Esophagus squamous epithelium (tissue), 5 donors: ENCODE data around the gene VAV2. TPM values are rescaled to one million over a fixed set of nuclear protein-coding genes. Genes with fewer than 3 reads are reported as not detected.
A peak's percentile ranks its signal among the peaks of the same experiment; 100 is the strongest.

Source experiments
- DNase-seq: peaks from one replicate; lab custom pipeline; 2025; lab: John Stamatoyannopoulos, UW
- H3K27ac ChIP-seq, 4 donors: fragments of 200-600 bp; sonication (generic); one replicate each; pipeline ENCODE4 v1.5.1; 2016 to 2019; ENCODE audit warnings: mild to moderate bottlenecking in 1 of 4
- H3K27me3 ChIP-seq, 4 donors: fragments of 200-600 bp; sonication (generic); 1 replicate in 3 of 4; 2 replicates in 1 of 4; pipeline versions ENCODE4 v1.5.1 to v1.6.0; 2017 to 2021; ENCODE audit warnings: antibody characterized with exemption in 1 of 4
- H3K36me3 ChIP-seq, 3 donors: fragments of 200-600 bp; sonication (generic); one replicate each; pipeline ENCODE4 v1.5.1; 2016 to 2019
- H3K4me1 ChIP-seq, 3 donors: fragments of 200-600 bp; sonication (generic); one replicate each; pipeline ENCODE4 v1.5.1; 2017 to 2019
- H3K4me3 ChIP-seq, 4 donors: fragments of 200-600 bp; sonication (generic); 1 replicate in 3 of 4; 2 replicates in 1 of 4; pipeline ENCODE4 v1.5.1; 2016 to 2019; ENCODE audit warnings: mild to moderate bottlenecking in 2 of 4, moderate library complexity in 1 of 4
- H3K9me3 ChIP-seq, 3 donors: fragments of 200-600 bp; sonication (generic); one replicate each; pipeline ENCODE4 v1.5.1; 2016 to 2019
- CTCF ChIP-seq, 6 experiments: fragments of 450-650 bp in 4 of 6; fragments of 200-600 bp in 2 of 6; sonication (generic) in 2 of 6; IDR thresholded peaks; one replicate each; pipeline ENCODE4 v1.5.1; 2016 to 2019; ENCODE audit warnings: antibody characterized with exemption in 6 of 6, mild to moderate bottlenecking in 4 of 6, moderate library complexity in 4 of 6
- POLR2A ChIP-seq, 4 donors: fragments of 450-650 bp; IDR thresholded peaks; one replicate each; pipeline ENCODE4 v1.6.1; 2017; ENCODE audit warnings: antibody characterized with exemption in 4 of 4, mild to moderate bottlenecking in 4 of 4, moderate library complexity in 3 of 4
- WGBS, 2 donors: methylation state at CpG; one replicate each; pipeline ENCODE4 v1.1.5; 2018; 5-methylcytosine and 5-hydroxymethylcytosine counted together
- intact Hi-C: fragments of 100-400 bp; cut with DNase I; formaldehyde crosslinking; loops from one replicate; pipeline ENCODE4 v1.15.0; 2022
- total RNA-seq, 4 donors: library from RNA; depleted of rRNA; stranded (reverse); fragments of >200 nt; gene quantifications; one replicate each; pipeline ENCODE4 v1.1.0, GENCODE V29; 2016
- donor health status: DM: yes; HTN: yes; CAD: no.

Gene VAV2
- total RNA-seq, 4 donors from 2014 or later, result 3.8 to 7.6 (median 5.7) TPM

GRCh38 chr9:134026981-134027380 lies 34.9 kb upstream of the VAV2 start:
- TF ChIP-seq POLR2A (IDR thresholded peaks at IDR 0.05) (no peak), CTCF (IDR thresholded peaks at IDR 0.05) (no peak)
- Histone ChIP-seq H3K27me3 (no peaks in the 10 kb centered on the region), H3K27ac (no peak overlapping the region), H3K9me3 (no peaks in the 10 kb centered on the region), H3K36me3 (peaks cover 4 to 48% (median 6%) of the 10 kb centered on the region in 3 donors), H3K4me1 (peaks cover 6 to 21% (median 11%) of the 10 kb centered on the region in 3 donors), H3K4me3 (no peak overlapping the region)
- intact Hi-C loops, result no loop called here
- no peak for DNase-seq
- WGBS, 2 donors, result 82 to 93% methylated on average over 8 of the region's 8 CpGs

- 83 to 97% methylated on average over 4 to 11 of the region's 18 CpGs for WGBS, 2 donors
- peak overlapping the region in 2 of 4 donors; percentile 89 to 92 for H3K4me3 ChIP-seq
- intact Hi-C loops, result no loop called here
These were observed 34.5 kb upstream of the VAV2 start for GRCh38 chr9:134026581-134026980.

GRCh38 chr9:134025606-134026541 lies 33.8 kb upstream of the VAV2 start:
- H3K27ac ChIP-seq, result peak overlapping the region; percentile 46 to 84 (median 63)
- no peak for TF ChIP-seq POLR2A (IDR thresholded peaks at IDR 0.05)
- peak in 2 of 6 experiments; percentile 12 to 23 for TF ChIP-seq CTCF (IDR thresholded peaks at IDR 0.05)
- intact Hi-C loops, result no loop called here
- WGBS, 2 donors, result 0% methylated on average over 6 to 17 of the region's 66 CpGs
- peaks cover 0 to 37% (median 0%) of the 10 kb centered on the region in 3 donors for H3K36me3 ChIP-seq
- peak overlapping the region; percentile 63 to 92 (median 83) for H3K4me3 ChIP-seq
- H3K9me3 ChIP-seq, result no peaks in the 10 kb centered on the region
- H3K27me3 ChIP-seq, result no peaks in the 10 kb centered on the region
- peak; percentile 26 for DNase-seq
- peaks cover 6 to 21% (median 11%) of the 10 kb centered on the region in 3 donors for H3K4me1 ChIP-seq

More at GRCh38 chr9:134026581-134026980, 34.5 kb upstream of the VAV2 start:
- no peak for TF ChIP-seq CTCF (IDR thresholded peaks at IDR 0.05)
- TF ChIP-seq POLR2A (IDR thresholded peaks at IDR 0.05), result no peak
- Histone ChIP-seq H3K9me3 (no peaks in the 10 kb centered on the region), H3K27ac (no peak overlapping the region), H3K27me3 (no peaks in the 10 kb centered on the region), H3K36me3 (peaks cover 0 to 44% (median 2%) of the 10 kb centered on the region in 3 donors), H3K4me1 (peaks cover 6 to 21% (median 11%) of the 10 kb centered on the region in 3 donors)
- DNase-seq, result no peak

DNA sequence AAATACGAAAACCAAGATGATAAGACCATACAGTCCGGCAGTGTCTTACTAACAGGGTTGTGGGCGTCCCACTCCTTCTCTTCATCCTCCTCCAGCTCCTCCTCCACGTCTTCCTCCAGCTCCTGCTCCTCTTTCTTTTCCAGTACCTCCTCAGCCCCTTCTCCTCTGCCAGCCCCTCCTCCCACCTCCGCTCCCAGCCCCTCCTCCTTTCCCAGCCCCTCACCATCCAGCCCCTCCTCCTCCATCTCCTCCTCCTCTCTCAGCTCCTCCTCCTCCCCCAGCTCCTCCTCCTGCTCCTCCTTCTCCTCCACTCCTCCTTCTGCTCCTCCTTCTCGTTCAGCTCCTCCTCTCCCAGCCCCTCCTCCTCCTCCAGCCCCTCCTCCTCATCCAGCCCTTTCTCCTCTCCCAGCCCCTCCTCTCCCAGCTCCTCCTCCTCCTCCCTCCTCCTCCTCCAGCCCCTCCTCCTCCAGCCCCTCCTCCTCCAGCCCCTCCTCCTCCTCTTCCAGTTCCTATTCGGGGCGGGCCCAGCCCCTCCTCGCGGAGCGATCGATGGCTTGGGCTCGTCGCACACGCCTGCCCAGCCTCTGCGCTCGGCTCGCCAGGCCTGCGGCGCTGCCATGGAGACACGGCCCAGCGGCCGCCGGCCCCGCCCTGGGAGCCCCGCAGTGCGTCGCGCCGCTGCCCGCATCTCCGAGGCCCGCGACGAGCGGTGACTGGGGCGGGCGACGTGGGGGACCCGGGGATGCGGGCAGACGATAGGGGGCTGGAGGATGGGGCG lies 32.9 kb upstream of the VAV2 start, which contains the start of gene BRD3OS:
BRD3OS (plus strand) TSS at position 654 of the 778 bp plus-strand sequence. CDS start 1,267 bp downstream, outside the sequence.
- no peaks in the 10 kb centered on the region for H3K9me3 ChIP-seq
- intact Hi-C loops, result no loop called here
- TF ChIP-seq POLR2A (IDR thresholded peaks at IDR 0.05) (peak in 1 of 4 donors; percentile 19), CTCF (IDR thresholded peaks at IDR 0.05) (no peak)
- H3K4me1 ChIP-seq, result peaks cover 6 to 21% (median 11%) of the 10 kb centered on the region in 3 donors
- H3K27me3 ChIP-seq, result no peaks in the 10 kb centered on the region
- peak within 1 kb of the TSS; percentile 63 to 92 (median 83) for H3K4me3 ChIP-seq
- WGBS, 2 donors, result 4 to 10% methylated on average over 6 of the region's 43 CpGs
- peaks cover 0 to 29% (median 0%) of the 10 kb centered on the region in 3 donors for H3K36me3 ChIP-seq
- H3K27ac ChIP-seq, result peak within 1 kb of the TSS; percentile 46 to 84 (median 63)
- peak; percentile 96 for DNase-seq
